Measurements from ENCODE around the gene PPIP5K1. TPM values are rescaled to one million over a fixed set of nuclear protein-coding genes. Genes with fewer than 3 reads are reported as not detected.
"Not testable (repeated sequence)": the region's sequence is repeated elsewhere in the genome, so short reads cannot be mapped to it uniquely, and the experiment has no call there.

Gene PPIP5K1
- 12.8 TPM for total RNA-seq
- long read RNA-seq, partial matches to known transcripts, result 2 of 8 reads
- long read RNA-seq, other reads (novel, unspliced or antisense), result 6 of 8 reads

DNA sequence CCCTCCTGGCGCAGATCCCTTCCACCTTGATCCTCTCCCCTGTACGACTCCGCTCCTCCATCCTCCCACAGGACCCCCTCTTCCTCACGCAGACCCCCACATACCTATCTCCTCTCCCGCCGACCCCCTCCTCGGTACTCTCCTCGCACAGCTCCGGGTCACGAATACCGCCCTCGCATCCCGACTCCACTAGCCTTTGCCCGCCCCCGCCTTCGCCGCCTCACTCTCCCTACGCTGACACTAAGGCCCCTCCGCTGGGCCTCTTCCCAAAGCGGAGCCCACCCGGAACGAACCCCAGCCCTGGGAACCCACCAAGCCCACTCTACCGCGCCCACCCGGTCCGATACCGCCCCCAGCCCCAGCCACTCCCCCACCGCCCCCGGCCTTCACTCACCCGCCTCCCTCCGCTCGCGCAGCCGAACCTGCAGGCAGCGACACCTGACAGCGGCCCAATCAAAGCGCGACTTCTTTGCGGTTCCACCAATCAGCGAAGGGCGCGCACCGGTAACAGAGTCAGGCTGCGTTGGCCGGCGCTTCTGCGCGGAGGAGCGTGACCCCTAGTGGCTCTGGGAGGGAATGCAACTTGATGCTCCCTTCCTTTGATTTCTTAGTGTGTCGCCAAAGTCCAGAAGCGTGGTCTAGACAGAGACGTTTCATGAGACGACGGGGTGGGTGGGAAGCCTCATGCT lies at the start of gene PPIP5K1:
Gene PPIP5K1 (minus strand): TSS at position 431 of the 689 bp plus-strand sequence. CDS start 5,704 bp downstream, outside the sequence.
- H3K36me3 ChIP-seq; H3K27me3 ChIP-seq (ENCODE audit: low read depth); H3K4me1 ChIP-seq; intact Hi-C loops (cut with micrococcal nuclease); DNase-seq; H3K4me3 ChIP-seq; H3K9me3 ChIP-seq (replicated peaks); H3K27ac ChIP-seq (replicated peaks): not testable (repeated sequence)

- DNase-seq; H3K27me3 ChIP-seq (ENCODE audit: low read depth); H3K4me3 ChIP-seq; H3K27ac ChIP-seq (replicated peaks); H3K4me1 ChIP-seq; H3K9me3 ChIP-seq (replicated peaks); intact Hi-C loops (cut with micrococcal nuclease); H3K36me3 ChIP-seq: not testable (repeated sequence)
Observed at GRCh38 chr15:43638464-43639204, 48.6 kb upstream of the PPIP5K1 start.

GRCh38 chr15:43626937-43627336 lies 36.9 kb upstream of the PPIP5K1 start:
- H3K4me1 ChIP-seq; H3K27ac ChIP-seq (replicated peaks); intact Hi-C loops (cut with micrococcal nuclease); H3K4me3 ChIP-seq; DNase-seq; H3K36me3 ChIP-seq; H3K9me3 ChIP-seq (replicated peaks): not testable (repeated sequence)
- H3K27me3 ChIP-seq (ENCODE audit: low read depth), result peaks cover 29% of the 10 kb centered on the region

DNA sequence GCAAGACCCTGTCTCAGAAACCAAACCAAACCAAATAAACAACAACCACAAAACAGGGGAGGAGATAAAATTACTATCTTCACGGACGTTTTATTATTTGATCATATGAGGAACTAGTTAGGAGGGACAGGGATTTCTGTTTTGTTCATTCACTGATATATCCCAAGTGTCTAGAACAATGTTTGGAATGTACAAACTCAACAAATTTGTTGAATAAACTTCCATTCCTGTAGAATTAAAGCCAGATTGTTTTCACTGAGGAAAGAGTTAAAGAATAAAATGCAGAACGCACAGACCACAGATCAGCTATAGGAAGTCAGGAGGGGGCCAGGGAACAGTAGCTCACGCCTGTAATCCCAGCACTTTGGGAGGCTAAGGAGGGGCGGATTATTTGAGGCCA lies 35.1 kb upstream of the PPIP5K1 start:
- TF ChIP-seq, protein P1, sequence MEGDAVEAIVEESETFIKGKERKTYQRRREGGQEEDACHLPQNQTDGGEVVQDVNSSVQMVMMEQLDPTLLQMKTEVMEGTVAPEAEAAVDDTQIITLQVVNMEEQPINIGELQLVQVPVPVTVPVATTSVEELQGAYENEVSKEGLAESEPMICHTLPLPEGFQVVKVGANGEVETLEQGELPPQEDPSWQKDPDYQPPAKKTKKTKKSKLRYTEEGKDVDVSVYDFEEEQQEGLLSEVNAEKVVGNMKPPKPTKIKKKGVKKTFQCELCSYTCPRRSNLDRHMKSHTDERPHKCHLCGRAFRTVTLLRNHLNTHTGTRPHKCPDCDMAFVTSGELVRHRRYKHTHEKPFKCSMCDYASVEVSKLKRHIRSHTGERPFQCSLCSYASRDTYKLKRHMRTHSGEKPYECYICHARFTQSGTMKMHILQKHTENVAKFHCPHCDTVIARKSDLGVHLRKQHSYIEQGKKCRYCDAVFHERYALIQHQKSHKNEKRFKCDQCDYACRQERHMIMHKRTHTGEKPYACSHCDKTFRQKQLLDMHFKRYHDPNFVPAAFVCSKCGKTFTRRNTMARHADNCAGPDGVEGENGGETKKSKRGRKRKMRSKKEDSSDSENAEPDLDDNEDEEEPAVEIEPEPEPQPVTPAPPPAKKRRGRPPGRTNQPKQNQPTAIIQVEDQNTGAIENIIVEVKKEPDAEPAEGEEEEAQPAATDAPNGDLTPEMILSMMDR (IDR thresholded peaks at IDR 0.05; ENCODE audit: borderline replicate concordance), result no peak
- H3K27me3 ChIP-seq (ENCODE audit: low read depth), result peaks cover 37% of the 10 kb centered on the region
- no peak for DNase-seq
- H3K9me3 ChIP-seq (replicated peaks), result no peaks in the 10 kb centered on the region
- H3K4me3 ChIP-seq, result no peak overlapping the region
- H3K4me1 ChIP-seq, result no peaks in the 10 kb centered on the region
- intact Hi-C loops (cut with micrococcal nuclease), result no loop called here
- no peaks in the 10 kb centered on the region for H3K36me3 ChIP-seq
- H3K27ac ChIP-seq (replicated peaks), result no peak overlapping the region

GRCh38 chr15:43622068-43622799 lies 32.2 kb upstream of the PPIP5K1 start:
- DNase-seq; H3K4me3 ChIP-seq; H3K4me1 ChIP-seq; H3K27ac ChIP-seq (replicated peaks); H3K9me3 ChIP-seq (replicated peaks); intact Hi-C loops (cut with micrococcal nuclease); H3K36me3 ChIP-seq: not testable (repeated sequence)
- H3K27me3 ChIP-seq (ENCODE audit: low read depth), result peaks cover 45% of the 10 kb centered on the region

GRCh38 chr15:43618700-43619099 lies 28.7 kb upstream of the PPIP5K1 start, which contains the start of gene STRC:
Gene STRC (minus strand): TSS chr15:43618800. CDS start chr15:43618722, 78 bp downstream.
- H3K36me3 ChIP-seq; H3K4me1 ChIP-seq; H3K4me3 ChIP-seq; H3K9me3 ChIP-seq (replicated peaks); intact Hi-C loops (cut with micrococcal nuclease); H3K27ac ChIP-seq (replicated peaks); DNase-seq: not testable (repeated sequence)
- H3K27me3 ChIP-seq (ENCODE audit: low read depth), result peaks cover 29% of the 10 kb centered on the region

DNA sequence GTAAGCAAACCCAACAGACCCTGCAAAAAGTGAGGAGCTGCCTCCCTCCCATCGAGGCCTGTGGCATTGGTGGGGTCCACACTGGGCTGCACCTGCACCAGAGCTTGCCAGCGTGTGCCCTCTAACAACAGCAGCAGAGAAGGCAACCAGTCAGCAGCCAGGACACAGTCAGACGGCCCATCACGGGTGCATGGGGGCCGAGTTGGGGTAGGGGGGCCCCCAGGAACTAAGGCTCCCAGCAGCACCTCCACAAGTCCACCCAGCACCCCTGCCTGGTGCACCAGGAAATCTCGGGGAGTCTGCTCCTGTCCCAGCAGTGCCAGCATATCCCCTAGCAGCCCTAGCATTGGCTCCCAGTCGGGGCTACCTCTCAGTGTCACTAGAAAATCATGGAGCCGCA lies 27.7 kb upstream of the PPIP5K1 start:
- peaks cover 20% of the 10 kb centered on the region for H3K27me3 ChIP-seq (ENCODE audit: low read depth)
- H3K4me1 ChIP-seq; DNase-seq; H3K36me3 ChIP-seq; H3K27ac ChIP-seq (replicated peaks); H3K9me3 ChIP-seq (replicated peaks); intact Hi-C loops (cut with micrococcal nuclease); H3K4me3 ChIP-seq: not testable (repeated sequence)

GRCh38 chr15:43602233-43602632 lies 12.2 kb upstream of the PPIP5K1 start:
- H3K27ac ChIP-seq (replicated peaks); DNase-seq; H3K9me3 ChIP-seq (replicated peaks); intact Hi-C loops (cut with micrococcal nuclease); H3K4me1 ChIP-seq; H3K36me3 ChIP-seq; H3K4me3 ChIP-seq: not testable (repeated sequence)
- peaks cover 34% of the 10 kb centered on the region for H3K27me3 ChIP-seq (ENCODE audit: low read depth)

DNA sequence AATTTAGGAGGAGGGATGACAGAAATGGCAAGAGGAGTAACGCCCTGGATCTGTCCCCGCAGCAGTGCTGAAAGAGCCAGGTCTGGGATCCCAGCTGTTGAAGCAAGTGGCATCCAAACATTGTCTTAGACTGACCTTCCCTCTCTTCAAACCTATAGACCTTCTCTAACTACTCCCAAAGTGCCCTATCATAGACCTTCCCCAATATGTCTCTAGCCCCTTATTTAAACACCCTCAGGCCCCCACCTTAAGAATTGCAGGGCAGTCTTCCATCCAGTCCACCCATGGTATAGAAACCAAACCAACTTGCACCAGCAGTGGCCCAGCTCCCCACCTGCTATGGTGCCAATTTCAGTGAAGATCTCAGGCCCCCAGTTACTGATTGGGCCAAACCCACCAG lies 10.2 kb upstream of the PPIP5K1 start:
- H3K27ac ChIP-seq (replicated peaks); H3K4me1 ChIP-seq; H3K9me3 ChIP-seq (replicated peaks); intact Hi-C loops (cut with micrococcal nuclease); H3K36me3 ChIP-seq; H3K4me3 ChIP-seq; DNase-seq: not testable (repeated sequence)
- H3K27me3 ChIP-seq (ENCODE audit: low read depth), result peaks cover 34% of the 10 kb centered on the region

DNA sequence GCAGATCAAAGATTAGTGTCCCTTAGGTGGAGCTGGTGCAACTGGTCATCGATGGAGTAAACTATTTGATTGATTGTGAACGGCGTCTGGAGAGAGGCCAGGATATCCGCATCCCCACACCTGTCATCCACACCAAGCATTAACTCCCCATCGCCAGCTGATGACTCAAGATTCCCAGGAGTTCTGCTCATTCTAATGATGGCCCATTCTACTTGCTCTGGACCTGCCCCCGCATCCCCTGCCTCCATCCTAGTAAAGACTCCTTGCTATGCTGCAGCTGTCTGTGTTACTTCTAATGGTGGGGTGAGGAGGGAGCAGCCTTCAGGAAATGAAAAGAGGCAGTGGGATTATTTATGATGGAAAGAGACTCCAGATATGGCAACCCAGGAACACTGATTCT lies 9.1 kb upstream of the PPIP5K1 start:
- H3K27ac ChIP-seq (replicated peaks); intact Hi-C loops (cut with micrococcal nuclease): not testable (repeated sequence)
- peaks cover 34% of the 10 kb centered on the region for H3K27me3 ChIP-seq (ENCODE audit: low read depth)

DNA sequence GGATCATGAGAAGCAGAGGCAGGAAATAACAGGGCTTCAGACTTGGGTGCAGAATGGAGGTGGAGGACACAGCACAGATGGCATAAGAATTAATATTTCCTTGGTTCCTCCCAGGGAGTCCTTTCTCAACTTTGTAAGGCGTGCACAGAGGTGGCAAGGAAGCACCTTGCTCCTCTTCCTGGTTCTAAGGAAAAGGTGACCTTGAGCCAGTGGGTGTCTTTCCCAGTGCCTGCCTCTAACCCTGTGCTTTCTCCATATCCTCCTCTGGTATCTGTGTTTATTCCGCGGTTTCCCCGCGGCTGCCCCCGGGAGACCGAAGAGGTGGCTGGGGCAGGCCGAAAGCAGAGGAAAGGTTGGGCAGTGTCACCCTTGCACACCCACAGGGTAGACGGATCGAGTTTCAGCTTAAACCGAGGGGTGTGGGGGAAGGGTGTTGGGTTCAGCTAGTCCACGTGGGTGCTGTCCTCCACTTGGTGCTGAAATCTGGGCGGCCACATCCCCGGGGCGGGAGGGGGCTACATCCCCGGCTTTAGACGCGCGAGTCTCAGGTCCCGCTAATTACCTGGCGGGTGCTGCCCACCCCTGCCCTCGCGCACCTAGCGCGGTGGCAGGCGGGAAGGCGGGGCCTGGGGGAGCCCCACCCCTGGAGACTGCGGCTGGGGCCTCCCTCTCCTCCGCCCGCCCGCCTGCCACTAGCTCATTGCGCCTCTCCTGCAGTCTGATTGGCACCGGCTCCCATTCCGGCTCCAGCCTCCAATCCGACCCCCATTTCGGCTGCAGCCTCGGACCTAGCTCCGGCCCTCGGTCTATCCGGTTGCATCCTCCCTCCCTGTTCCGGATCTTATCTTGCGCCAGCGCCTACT lies 3.6 kb upstream of the PPIP5K1 start, which contains the start of gene CKMT1B:
Gene CKMT1B (plus strand): TSS at position 700 of the 863 bp plus-strand sequence. CDS start 192 bp downstream, outside the sequence.
- H3K27me3 ChIP-seq (ENCODE audit: low read depth); H3K9me3 ChIP-seq (replicated peaks); H3K4me3 ChIP-seq; H3K4me1 ChIP-seq; DNase-seq; H3K27ac ChIP-seq (replicated peaks); intact Hi-C loops (cut with micrococcal nuclease); H3K36me3 ChIP-seq: not testable (repeated sequence)

More for the DNA sequence above, 9.1 kb upstream of the PPIP5K1 start:
- not testable (repeated sequence) for H3K4me3 ChIP-seq; DNase-seq; H3K36me3 ChIP-seq; H3K9me3 ChIP-seq (replicated peaks); H3K4me1 ChIP-seq

Measured in left ventricle myocardium inferior (tissue), 1 donor.